PC-3 (cell line): ENCODE measurements around the gene UBE2R2. TPM values are rescaled to one million over a fixed set of nuclear protein-coding genes. Genes with fewer than 3 reads are reported as not detected.

Experiments
- ATAC-seq: fragments of 200-7000 bp; cut with Tn5 transposase; 2 replicates; pipeline ENCODE4 v1.9.1; 2020; ENCODE audit warnings: mild to moderate bottlenecking, moderate library complexity
- BruUV-seq: library from RNA; stranded (reverse); fragments of 400-500 nt; replicated peaks from 2 replicates; lab custom pipeline; 2021; lab: Mats Ljungman, UMichigan
- CTCF ChIA-PET: fragments of 300-600 bp; sonication (Branson Sonifier 250); formaldehyde crosslinking; loops from one replicate; lab custom pipeline; 2022; ENCODE audit warnings: antibody characterized with exemption; lab: Charles Lee
- POLR2A ChIA-PET: fragments of 300-600 bp; sonication (Branson Sonifier 250); formaldehyde crosslinking; loops from one replicate; lab custom pipeline; 2022; ENCODE audit warnings: antibody characterized with exemption; ENCODE audit not compliant: unreplicated experiment; lab: Charles Lee
- DNase-seq: peaks from one replicate; pipeline ENCODE4 v3.0.0-alpha.2; 2015
- H2AFZ ChIP-seq: fragments of 300-600 bp; sonication (generic); 2 replicates; pipeline ENCODE4 v1.6.0; 2016; ENCODE audit warnings: antibody characterized with exemption, low read length
- H3F3A ChIP-seq: fragments of 300-600 bp; sonication (generic); one replicate; pipeline ENCODE4 v1.6.0; 2017; ENCODE audit warnings: antibody characterized with exemption, low read length, control low read depth, mild to moderate bottlenecking; ENCODE audit not compliant: unreplicated experiment
- H3K27ac ChIP-seq: fragments of 300-600 bp; sonication (generic); 2 replicates; pipeline ENCODE4 v1.5.1; 2016; ENCODE audit warnings: mild to moderate bottlenecking, low read length
- H3K27me3 ChIP-seq: fragments of 300-600 bp; sonication (generic); 2 replicates; pipeline ENCODE4 v1.6.1; 2016; ENCODE audit warnings: low read length, mixed read lengths
- H3K36me3 ChIP-seq: fragments of 300-600 bp; sonication (generic); 2 replicates; pipeline ENCODE4 v1.6.1; 2016; ENCODE audit warnings: low read depth, mixed run types, low read length, mixed read lengths
- H3K4me1 ChIP-seq: fragments of 300-600 bp; sonication (generic); 2 replicates; pipeline ENCODE4 v1.5.1; 2016; ENCODE audit warnings: low read length; ENCODE audit not compliant: insufficient read depth
- H3K4me2 ChIP-seq: fragments of 300-600 bp; sonication (generic); 2 replicates; pipeline ENCODE4 v1.6.0; 2016; ENCODE audit warnings: low read length
- H3K4me3 ChIP-seq: fragments of 300-600 bp; sonication (generic); 2 replicates; pipeline ENCODE4 v1.5.1; 2016; ENCODE audit warnings: mild to moderate bottlenecking, low read length, mixed read lengths
- H3K79me2 ChIP-seq: fragments of 300-600 bp; sonication (generic); 2 replicates; pipeline ENCODE4 v1.6.1; 2017; ENCODE audit warnings: low read length, mixed read lengths
- H3K9ac ChIP-seq: fragments of 300-600 bp; sonication (generic); 2 replicates; pipeline ENCODE4 v1.6.0; 2016; ENCODE audit warnings: mild to moderate bottlenecking, low read length
- H3K9me2 ChIP-seq: fragments of 300-600 bp; sonication (generic); replicated peaks from 2 replicates; pipeline ENCODE4 v1.6.1; 2016; ENCODE audit warnings: mixed run types, low read length, mixed read lengths
- H3K9me3 ChIP-seq: fragments of 300-600 bp; sonication (generic); 2 replicates; pipeline ENCODE4 v1.6.1; 2016; ENCODE audit warnings: low read length, mixed read lengths
- H4K20me1 ChIP-seq: fragments of 300-600 bp; sonication (generic); 2 replicates; pipeline ENCODE4 v1.6.1; 2016; ENCODE audit warnings: low read length, mixed read lengths
- EZH2 ChIP-seq: fragments of 300-600 bp; sonication (generic); IDR thresholded peaks from one replicate; pipeline ENCODE4 v1.6.1; 2017; ENCODE audit warnings: antibody characterized with exemption, mild to moderate bottlenecking, low read length; ENCODE audit not compliant: unreplicated experiment
- EZH2phosphoT487 ChIP-seq: fragments of 300-600 bp; sonication (generic); IDR thresholded peaks from 2 replicates; pipeline ENCODE4 v1.6.1; 2018; ENCODE audit warnings: mild to moderate bottlenecking, antibody characterized with exemption, low read length, borderline replicate concordance
- intact Hi-C: fragments of 100-400 bp; cut with micrococcal nuclease; formaldehyde crosslinking; loops from 2 replicates; pipeline ENCODE4 v1.9.0; 2023
- total RNA-seq: library from RNA; depleted of rRNA; stranded (reverse); fragments of >200 nt; gene quantifications from 2 replicates; pipeline ENCODE4 v1.2.3, GENCODE V29; 2014
- TF ChIP-seq, protein P1 (sequence below): fragments of 300-600 bp; sonication (generic); conservative IDR thresholded peaks from 2 replicates; pipeline ENCODE4 v1.5.1; 2017; ENCODE audit warnings: antibody characterized with exemption, low read depth, mild to moderate bottlenecking, low read length

The UBE2R2 gene
- total RNA-seq, 1 experiment from 2014 or later, result 18.4 TPM

DNA sequence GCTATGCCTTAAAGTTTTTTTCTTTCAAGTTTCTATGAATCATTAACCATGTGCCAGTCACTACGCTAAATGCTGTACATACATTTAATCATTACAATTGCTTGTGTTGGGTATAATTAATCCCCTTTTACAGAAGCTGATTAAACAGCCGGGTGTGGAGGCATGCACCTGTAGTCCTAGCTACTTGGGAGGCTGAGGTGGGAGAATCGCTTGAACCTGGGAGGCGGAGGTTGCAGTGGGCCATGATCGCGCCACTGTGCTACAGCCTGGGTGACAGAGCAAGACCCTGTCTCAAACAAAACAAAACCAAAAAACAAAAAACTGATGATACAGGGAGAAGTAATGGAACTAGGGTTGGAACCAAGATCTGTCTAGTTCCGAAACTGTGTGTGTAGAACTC is 1.2 kb upstream of the UBE2R2 start:
- Histone ChIP-seq H2AFZ (no peak overlapping the region), H4K20me1 (peaks cover 22% of the 10 kb centered on the region), H3K4me1 (peaks cover 34% of the 10 kb centered on the region), H3K36me3 (no peaks in the 10 kb centered on the region), H3K9me3 (no peaks in the 10 kb centered on the region), H3K9me2 (no peaks in the 10 kb centered on the region), H3K27ac (peak overlapping the region; percentile 96), H3K4me2 (peak overlapping the region; percentile 91), H3K79me2 (peaks cover 45% of the 10 kb centered on the region), H3K27me3 (no peaks in the 10 kb centered on the region), H3K9ac (peak overlapping the region; percentile 91), H3F3A (no peaks in the 10 kb centered on the region), H3K4me3 (0 out of 2 replicates have a peak overlapping the region, but pooled peaks have one; percentile 64)
- ATAC-seq (no peak), DNase-seq (no peak)
- BruUV-seq, result no TSS peak
- TF ChIP-seq, protein P1, sequence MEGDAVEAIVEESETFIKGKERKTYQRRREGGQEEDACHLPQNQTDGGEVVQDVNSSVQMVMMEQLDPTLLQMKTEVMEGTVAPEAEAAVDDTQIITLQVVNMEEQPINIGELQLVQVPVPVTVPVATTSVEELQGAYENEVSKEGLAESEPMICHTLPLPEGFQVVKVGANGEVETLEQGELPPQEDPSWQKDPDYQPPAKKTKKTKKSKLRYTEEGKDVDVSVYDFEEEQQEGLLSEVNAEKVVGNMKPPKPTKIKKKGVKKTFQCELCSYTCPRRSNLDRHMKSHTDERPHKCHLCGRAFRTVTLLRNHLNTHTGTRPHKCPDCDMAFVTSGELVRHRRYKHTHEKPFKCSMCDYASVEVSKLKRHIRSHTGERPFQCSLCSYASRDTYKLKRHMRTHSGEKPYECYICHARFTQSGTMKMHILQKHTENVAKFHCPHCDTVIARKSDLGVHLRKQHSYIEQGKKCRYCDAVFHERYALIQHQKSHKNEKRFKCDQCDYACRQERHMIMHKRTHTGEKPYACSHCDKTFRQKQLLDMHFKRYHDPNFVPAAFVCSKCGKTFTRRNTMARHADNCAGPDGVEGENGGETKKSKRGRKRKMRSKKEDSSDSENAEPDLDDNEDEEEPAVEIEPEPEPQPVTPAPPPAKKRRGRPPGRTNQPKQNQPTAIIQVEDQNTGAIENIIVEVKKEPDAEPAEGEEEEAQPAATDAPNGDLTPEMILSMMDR, result no peak
- TF ChIP-seq EZH2 (no peak), EZH2phosphoT487 (no peak)
- ChIA-PET POLR2A (no interaction called here), CTCF (no interaction called here)
- intact Hi-C loops, result loop anchor here (5.0 kb wide), 1 partner anchor 78 kb away; no protein-coding TSS in a partner anchor

DNA sequence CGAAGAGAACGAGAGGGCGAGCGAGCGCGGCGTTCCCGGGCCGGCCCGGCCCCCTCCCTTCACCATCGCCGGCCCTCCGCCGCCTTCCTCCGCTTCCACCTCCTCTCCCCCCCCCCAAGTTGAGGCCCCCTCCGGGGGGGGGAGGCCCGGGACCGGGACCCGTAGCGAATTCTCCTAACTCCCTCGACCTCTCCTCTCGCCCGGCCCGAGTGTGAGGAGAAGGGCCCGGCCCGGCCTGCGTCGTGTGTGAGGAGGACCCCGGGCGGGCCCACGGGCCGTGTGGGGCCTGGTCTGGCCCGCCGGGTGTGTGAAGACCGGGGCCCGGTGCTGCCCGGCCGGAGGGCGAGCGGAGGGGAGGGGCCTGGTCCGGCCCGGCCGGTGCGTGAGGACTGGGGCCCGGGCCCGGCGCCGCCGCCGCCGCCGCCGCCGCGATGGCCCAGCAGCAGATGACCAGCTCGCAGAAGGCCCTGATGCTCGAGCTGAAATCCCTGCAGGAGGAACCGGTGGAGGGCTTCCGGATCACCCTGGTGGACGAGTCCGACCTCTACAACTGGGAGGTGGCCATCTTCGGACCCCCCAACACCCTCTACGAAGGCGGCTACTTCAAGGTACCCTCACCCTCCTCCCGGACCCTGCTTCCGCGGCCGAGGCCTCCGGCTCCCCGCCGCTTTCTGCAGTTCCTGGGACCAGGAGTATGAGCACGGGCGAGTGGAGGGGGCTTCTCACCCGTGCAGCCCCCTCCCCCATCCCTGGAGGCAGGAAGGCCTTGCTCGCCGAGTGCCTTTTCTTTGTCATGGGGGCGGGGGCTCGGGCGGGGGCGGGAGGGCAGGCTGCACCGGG is 587 bp downstream of the UBE2R2 start:
- Histone ChIP-seq H3F3A (no peaks in the 10 kb centered on the region), H3K9me3 (no peaks in the 10 kb centered on the region), H4K20me1 (peaks cover 28% of the 10 kb centered on the region), H3K9ac (peak overlapping the region; percentile 94), H3K79me2 (peaks cover 63% of the 10 kb centered on the region), H3K27me3 (no peaks in the 10 kb centered on the region), H3K9me2 (no peaks in the 10 kb centered on the region), H3K4me1 (peaks cover 37% of the 10 kb centered on the region), H3K27ac (peak overlapping the region; percentile 96), H2AFZ (peak overlapping the region; percentile 68), H3K36me3 (no peaks in the 10 kb centered on the region), H3K4me2 (peak overlapping the region; percentile 94), H3K4me3 (peak overlapping the region; percentile 79)
- DNase-seq, result peak; percentile 44
- CTCF ChIA-PET, result no interaction called here
- TF ChIP-seq EZH2phosphoT487, result no peak
- POLR2A ChIA-PET, result interaction anchor here (0.6 to 0.7 kb wide), 2 partner anchors 17 to 30 kb away, joined by 10 to 13 read pairs; no protein-coding TSS in a partner anchor
- peak; percentile 23 for ATAC-seq
- intact Hi-C loops, result loop anchor here (5.0 kb wide), 1 partner anchor 80 kb away; no protein-coding TSS in a partner anchor
- no TSS peak for BruUV-seq

DNA sequence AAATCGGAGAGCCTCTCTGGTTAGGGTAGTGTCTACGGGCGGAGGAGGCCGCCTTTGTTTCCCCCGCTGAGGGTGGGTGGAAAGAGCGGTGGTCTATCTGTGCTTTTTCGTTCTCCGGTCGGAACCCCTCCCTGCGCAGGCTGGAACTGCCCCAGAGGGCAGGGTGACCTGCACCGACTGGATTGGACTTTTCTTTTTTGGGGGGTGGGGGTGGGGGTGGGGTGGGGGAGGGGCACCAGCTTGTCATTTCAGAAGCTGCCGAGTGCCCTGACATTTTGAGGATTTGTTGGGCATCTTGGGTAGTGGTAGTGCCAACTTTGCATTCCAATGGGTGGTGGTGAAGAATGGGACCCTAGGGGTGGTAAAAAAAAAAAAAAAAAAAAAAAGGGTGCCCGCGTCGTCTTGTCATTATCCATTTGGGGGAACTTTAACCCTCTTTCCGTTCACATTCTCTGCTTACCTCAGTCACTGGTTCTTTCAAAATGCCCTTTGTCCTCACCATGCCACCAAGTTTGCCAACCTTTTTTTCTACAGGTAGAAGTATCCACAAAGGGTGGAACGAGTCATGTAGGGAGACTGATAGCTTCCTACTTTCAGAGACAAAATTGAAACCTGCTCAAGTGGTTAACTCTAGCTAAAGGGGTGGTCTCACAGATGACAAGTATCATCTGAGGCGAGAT is 1.3 kb downstream of the UBE2R2 start:
- TSS peak; percentile 57 for BruUV-seq
- DNase-seq (peak; percentile 14), ATAC-seq (no peak)
- intact Hi-C loops, result loop anchor here (5.0 kb wide), 1 partner anchor 81 kb away; no protein-coding TSS in a partner anchor
- Histone ChIP-seq H3K79me2 (peaks cover 70% of the 10 kb centered on the region), H3K4me1 (peaks cover 37% of the 10 kb centered on the region), H3K4me2 (peak overlapping the region; percentile 94), H2AFZ (no peak overlapping the region), H3K27ac (peak overlapping the region; percentile 96), H3K9me2 (no peaks in the 10 kb centered on the region), H3K27me3 (no peaks in the 10 kb centered on the region), H3K4me3 (peak overlapping the region; percentile 79), H4K20me1 (peaks cover 28% of the 10 kb centered on the region), H3K36me3 (no peaks in the 10 kb centered on the region), H3K9me3 (no peaks in the 10 kb centered on the region), H3F3A (no peaks in the 10 kb centered on the region), H3K9ac (peak overlapping the region; percentile 94)
- TF ChIP-seq EZH2, result no peak
- no peak for TF ChIP-seq EZH2phosphoT487
- TF ChIP-seq, protein P1, result no peak
- ChIA-PET CTCF (no interaction called here), POLR2A (interaction anchor here (0.6 to 0.7 kb wide), 2 partner anchors 18 to 29 kb away, joined by 10 to 13 read pairs; no protein-coding TSS in a partner anchor)
